HepG2 (cell line): ENCODE data around the gene RIPOR1. TPM values are rescaled to one million over a fixed set of nuclear protein-coding genes. Genes with fewer than 3 reads are reported as not detected.

Experiments used
- ATF2 ChIP-seq: sonication (generic); formaldehyde crosslinking; IDR thresholded peaks from 2 replicates; pipeline ENCODE4 v1.4.0; 2020; ENCODE audit warnings: missing genetic modification reagents
- DNMT3B ChIP-seq: conservative IDR thresholded peaks from 2 replicates; pipeline ENCODE4 v1.6.1; 2016; ENCODE audit warnings: missing biosample characterization, control low read depth
- GATA4 ChIP-seq: sonication (generic); IDR thresholded peaks from 2 replicates; pipeline ENCODE4 v1.6.1; 2016; ENCODE audit warnings: antibody characterized with exemption, low read depth, borderline replicate concordance
- MTF1 ChIP-seq: sonication (generic); formaldehyde crosslinking; IDR thresholded peaks from 2 replicates; pipeline ENCODE4 v1.5.0; 2020; ENCODE audit warnings: missing genetic modification reagents
- ONECUT2 ChIP-seq: sonication (generic); formaldehyde crosslinking; IDR thresholded peaks from 2 replicates; pipeline ENCODE4 v1.4.0; 2020; ENCODE audit warnings: missing genetic modification reagents
- PLRG1 ChIP-seq: fragments of 450-650 bp; conservative IDR thresholded peaks from 2 replicates; pipeline ENCODE4 v1.6.1; 2016
- SAFB2 ChIP-seq: sonication (generic); formaldehyde crosslinking; IDR thresholded peaks from 2 replicates; pipeline ENCODE4 v1.5.1; 2020; ENCODE audit warnings: missing genetic modification reagents, low read depth, mild to moderate bottlenecking, borderline replicate concordance
- UBTF ChIP-seq: sonication (generic); formaldehyde crosslinking; IDR thresholded peaks from 2 replicates; pipeline ENCODE4 v1.4.0; 2020; ENCODE audit warnings: mild to moderate bottlenecking, missing genetic modification reagents
- ZBTB1 ChIP-seq: sonication (generic); formaldehyde crosslinking; IDR thresholded peaks from 2 replicates; pipeline ENCODE4 v1.4.0; 2020; ENCODE audit warnings: missing genetic modification reagents, borderline replicate concordance
- ZBTB42 ChIP-seq: sonication (generic); formaldehyde crosslinking; IDR thresholded peaks from 2 replicates; pipeline ENCODE4 v1.5.0; 2020; ENCODE audit warnings: mild to moderate bottlenecking, missing genetic modification reagents
- ZNF251 ChIP-seq: sonication (generic); formaldehyde crosslinking; IDR thresholded peaks from 2 replicates; pipeline ENCODE4 v1.9.0; 2021; ENCODE audit warnings: mild to moderate bottlenecking, missing genetic modification reagents
- ZNF430 ChIP-seq: sonication (generic); formaldehyde crosslinking; IDR thresholded peaks from 2 replicates; pipeline ENCODE4 v1.9.0; 2021; ENCODE audit warnings: mild to moderate bottlenecking, missing genetic modification reagents
- ZNF619 ChIP-seq: sonication (generic); formaldehyde crosslinking; IDR thresholded peaks from 2 replicates; pipeline ENCODE4 v1.4.0; 2020; ENCODE audit warnings: mild to moderate bottlenecking, missing genetic modification reagents
- ZNF737 ChIP-seq: sonication (generic); formaldehyde crosslinking; IDR thresholded peaks from 2 replicates; pipeline ENCODE4 v1.5.0; 2020; ENCODE audit warnings: missing genetic modification reagents, mild to moderate bottlenecking, borderline replicate concordance
- polyA plus RNA-seq, 8 experiments: library from polyadenylated mRNA; depleted of rRNA in 3 of 8; stranded (reverse) in 7 of 8; unstranded in 1 of 8; fragments of >200 nt; fragmentation: Illumina TruSeq in 4 of 8; extraction: Trizol in 4 of 8; gene quantifications; 2 replicates each; pipeline versions ENCODE4 v1.2.1 to v1.2.3, GENCODE V29; 2011 to 2016; ENCODE audit warnings: low read depth in 4 of 8, missing spikeins in 1 of 8, mixed read lengths in 1 of 8; ENCODE audit not compliant: insufficient read depth in 1 of 8
- total RNA-seq, 5 experiments: library from RNA; depleted of rRNA; stranded (reverse); fragments of >200 nt; fragmentation: Illumina TruSeq; extraction: Trizol; gene quantifications; 2 replicates each; pipeline ENCODE4 v1.2.3, GENCODE V29; 2016; ENCODE audit warnings: low read depth in 1 of 5
- TF ChIP-seq, protein P1 (sequence below): sonication (generic); formaldehyde crosslinking; IDR thresholded peaks from 2 replicates; pipeline ENCODE4; 2020; ENCODE audit warnings: missing genetic modification reagents, mild to moderate bottlenecking, borderline replicate concordance
- TF ChIP-seq, protein P2 (sequence below): sonication (generic); formaldehyde crosslinking; IDR thresholded peaks from 2 replicates; pipeline ENCODE4 v1.5.1; 2020; ENCODE audit warnings: missing genetic modification reagents, mild to moderate bottlenecking, borderline replicate concordance
- TF ChIP-seq, protein P3 (sequence below): sonication (generic); formaldehyde crosslinking; IDR thresholded peaks from 2 replicates; pipeline ENCODE4 v1.4.0; 2020; ENCODE audit warnings: missing genetic modification reagents

RIPOR1 gene
- total and polyA plus RNA-seq, 2 of the 13 experiments (the other 11 are each of a cell fraction or from before 2014, with no cell fraction given) = 4.6 to 8.1 TPM

- TF ChIP-seq, protein P1, sequence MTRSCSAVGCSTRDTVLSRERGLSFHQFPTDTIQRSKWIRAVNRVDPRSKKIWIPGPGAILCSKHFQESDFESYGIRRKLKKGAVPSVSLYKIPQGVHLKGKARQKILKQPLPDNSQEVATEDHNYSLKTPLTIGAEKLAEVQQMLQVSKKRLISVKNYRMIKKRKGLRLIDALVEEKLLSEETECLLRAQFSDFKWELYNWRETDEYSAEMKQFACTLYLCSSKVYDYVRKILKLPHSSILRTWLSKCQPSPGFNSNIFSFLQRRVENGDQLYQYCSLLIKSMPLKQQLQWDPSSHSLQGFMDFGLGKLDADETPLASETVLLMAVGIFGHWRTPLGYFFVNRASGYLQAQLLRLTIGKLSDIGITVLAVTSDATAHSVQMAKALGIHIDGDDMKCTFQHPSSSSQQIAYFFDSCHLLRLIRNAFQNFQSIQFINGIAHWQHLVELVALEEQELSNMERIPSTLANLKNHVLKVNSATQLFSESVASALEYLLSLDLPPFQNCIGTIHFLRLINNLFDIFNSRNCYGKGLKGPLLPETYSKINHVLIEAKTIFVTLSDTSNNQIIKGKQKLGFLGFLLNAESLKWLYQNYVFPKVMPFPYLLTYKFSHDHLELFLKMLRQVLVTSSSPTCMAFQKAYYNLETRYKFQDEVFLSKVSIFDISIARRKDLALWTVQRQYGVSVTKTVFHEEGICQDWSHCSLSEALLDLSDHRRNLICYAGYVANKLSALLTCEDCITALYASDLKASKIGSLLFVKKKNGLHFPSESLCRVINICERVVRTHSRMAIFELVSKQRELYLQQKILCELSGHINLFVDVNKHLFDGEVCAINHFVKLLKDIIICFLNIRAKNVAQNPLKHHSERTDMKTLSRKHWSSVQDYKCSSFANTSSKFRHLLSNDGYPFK (CRISPR knock-in tag) = no peak
- TF ChIP-seq ONECUT2 (CRISPR knock-in tag) (0 out of 2 replicates have a peak, but pooled peaks have one; percentile 14), ZNF737 (CRISPR knock-in tag) (no peak), ZBTB1 (CRISPR knock-in tag) (peak; percentile 27; the same call in 1 of the 2 replicates), ZBTB42 (CRISPR knock-in tag) (no peak), ZNF251 (CRISPR knock-in tag) (no peak), UBTF (peak; percentile 99), SAFB2 (peak; percentile 77; the same call in 1 of the 2 replicates), ZNF430 (peak; percentile 22; the same call in 1 of the 2 replicates), GATA4 (no peak), MTF1 (no peak), DNMT3B (CRISPR knock-in tag) (no peak), PLRG1 (no peak), ATF2 (CRISPR knock-in tag) (no peak), ZNF619 (CRISPR knock-in tag) (peak; percentile 26; the same call in 1 of the 2 replicates)
- TF ChIP-seq, protein P2, sequence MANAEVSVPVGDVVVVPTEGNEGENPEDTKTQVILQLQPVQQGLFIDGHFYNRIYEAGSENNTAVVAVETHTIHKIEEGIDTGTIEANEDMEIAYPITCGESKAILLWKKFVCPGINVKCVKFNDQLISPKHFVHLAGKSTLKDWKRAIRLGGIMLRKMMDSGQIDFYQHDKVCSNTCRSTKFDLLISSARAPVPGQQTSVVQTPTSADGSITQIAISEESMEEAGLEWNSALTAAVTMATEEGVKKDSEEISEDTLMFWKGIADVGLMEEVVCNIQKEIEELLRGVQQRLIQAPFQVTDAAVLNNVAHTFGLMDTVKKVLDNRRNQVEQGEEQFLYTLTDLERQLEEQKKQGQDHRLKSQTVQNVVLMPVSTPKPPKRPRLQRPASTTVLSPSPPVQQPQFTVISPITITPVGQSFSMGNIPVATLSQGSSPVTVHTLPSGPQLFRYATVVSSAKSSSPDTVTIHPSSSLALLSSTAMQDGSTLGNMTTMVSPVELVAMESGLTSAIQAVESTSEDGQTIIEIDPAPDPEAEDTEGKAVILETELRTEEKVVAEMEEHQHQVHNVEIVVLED (CRISPR knock-in tag) = peak; percentile 67
- TF ChIP-seq, protein P3, sequence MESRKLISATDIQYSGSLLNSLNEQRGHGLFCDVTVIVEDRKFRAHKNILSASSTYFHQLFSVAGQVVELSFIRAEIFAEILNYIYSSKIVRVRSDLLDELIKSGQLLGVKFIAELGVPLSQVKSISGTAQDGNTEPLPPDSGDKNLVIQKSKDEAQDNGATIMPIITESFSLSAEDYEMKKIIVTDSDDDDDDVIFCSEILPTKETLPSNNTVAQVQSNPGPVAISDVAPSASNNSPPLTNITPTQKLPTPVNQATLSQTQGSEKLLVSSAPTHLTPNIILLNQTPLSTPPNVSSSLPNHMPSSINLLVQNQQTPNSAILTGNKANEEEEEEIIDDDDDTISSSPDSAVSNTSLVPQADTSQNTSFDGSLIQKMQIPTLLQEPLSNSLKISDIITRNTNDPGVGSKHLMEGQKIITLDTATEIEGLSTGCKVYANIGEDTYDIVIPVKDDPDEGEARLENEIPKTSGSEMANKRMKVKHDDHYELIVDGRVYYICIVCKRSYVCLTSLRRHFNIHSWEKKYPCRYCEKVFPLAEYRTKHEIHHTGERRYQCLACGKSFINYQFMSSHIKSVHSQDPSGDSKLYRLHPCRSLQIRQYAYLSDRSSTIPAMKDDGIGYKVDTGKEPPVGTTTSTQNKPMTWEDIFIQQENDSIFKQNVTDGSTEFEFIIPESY (CRISPR knock-in tag) = no peak
Measured at GRCh38 chr16:67562918-67563707, 34.5 kb downstream of the RIPOR1 start (continued).
